Gastroesophageal sphincter (tissue), 4 donors: ENCODE data around the gene BRINP1. TPM values are rescaled to one million over a fixed set of nuclear protein-coding genes. Genes with fewer than 3 reads are reported as not detected.

Source experiments
- ATAC-seq: fragments of 150-250 bp; one replicate; pipeline ENCODE4 v1.9.1; 2016; ENCODE audit warnings: mild to moderate bottlenecking, moderate library complexity
- H3K27ac ChIP-seq, 4 donors: fragments of 200-600 bp; sonication (generic) in 3 of 4; 1 replicate in 3 of 4; 2 replicates in 1 of 4; pipeline ENCODE4 v1.5.1; 2016 to 2019
- H3K27me3 ChIP-seq: fragments of 200-600 bp; sonication (generic); one replicate; pipeline ENCODE4 v1.5.1; 2019
- H3K36me3 ChIP-seq, 2 donors: fragments of 200-600 bp; sonication (generic); one replicate each; pipeline ENCODE4 v1.5.1; 2019; ENCODE audit warnings: control low read depth in 1 of 2
- H3K4me1 ChIP-seq, 3 donors: fragments of 200-600 bp; sonication (generic); 1 replicate in 2 of 3; 2 replicates in 1 of 3; pipeline ENCODE4 v1.5.1; 2016 to 2019; ENCODE audit warnings: control low read depth in 2 of 3
- H3K4me3 ChIP-seq, 2 donors: fragments of 200-600 bp; sonication (generic); one replicate each; pipeline ENCODE4 v1.5.1; 2019; ENCODE audit warnings: mild to moderate bottlenecking in 1 of 2, moderate library complexity in 1 of 2
- H3K9me3 ChIP-seq, 3 donors: fragments of 200-600 bp; sonication (generic); one replicate each; pipeline ENCODE4 v1.5.1; 2017 to 2019; ENCODE audit warnings: control low read depth in 2 of 3
- CTCF ChIP-seq, 4 experiments: fragments of 200-600 bp in 2 of 4; fragments of 450-650 bp in 2 of 4; sonication (generic) in 1 of 4; IDR thresholded peaks; one replicate each; pipeline ENCODE4 v1.5.1; 2017 to 2019; ENCODE audit warnings: antibody characterized with exemption in 4 of 4, mild to moderate bottlenecking in 2 of 4, moderate library complexity in 2 of 4
- EP300 ChIP-seq: sonication (generic); formaldehyde crosslinking; IDR thresholded peaks from one replicate; pipeline ENCODE4 v1.6.1; 2017; ENCODE audit warnings: antibody characterized with exemption, mild to moderate bottlenecking
- POLR2A ChIP-seq, 2 donors: fragments of 450-650 bp; IDR thresholded peaks; one replicate each; pipeline ENCODE4 v1.6.1; 2017; ENCODE audit warnings: antibody characterized with exemption in 2 of 2, mild to moderate bottlenecking in 2 of 2, moderate library complexity in 1 of 2
- POLR2AphosphoS5 ChIP-seq: sonication (generic); formaldehyde crosslinking; IDR thresholded peaks from one replicate; pipeline ENCODE4 v1.6.1; 2017; ENCODE audit warnings: antibody characterized with exemption
- WGBS, 2 donors: methylation state at CpG; one replicate each; pipeline ENCODE4 v1.1.5; 2018; ENCODE audit warnings: low coverage in 1 of 2; 5-methylcytosine and 5-hydroxymethylcytosine counted together
- total RNA-seq, 4 donors: library from RNA; depleted of rRNA; stranded (reverse); fragments of >200 nt; gene quantifications; one replicate each; pipeline ENCODE4 v1.1.0, GENCODE V29; 2016

The BRINP1 gene
- total RNA-seq, 4 donors from 2014 or later = 0.27 TPM; not detected in 3

- H3K27me3 ChIP-seq = no peaks in the 10 kb centered on the region
- H3K4me1 ChIP-seq = peaks cover 0 to 15% (median 0%) of the 10 kb centered on the region in 3 donors
- ATAC-seq = no peak
- TF ChIP-seq POLR2AphosphoS5 (no peak), CTCF (IDR thresholded peaks at IDR 0.05) (no peak), POLR2A (IDR thresholded peaks at IDR 0.05) (no peak), EP300 (no peak)
- no peaks in the 10 kb centered on the region for H3K9me3 ChIP-seq
- no peaks in the 10 kb centered on the region for H3K36me3 ChIP-seq
- 63 to 93% methylated on average over 3 to 4 of the region's 4 CpGs for WGBS, 2 donors
- H3K27ac ChIP-seq = no peak overlapping the region
- no peak overlapping the region for H3K4me3 ChIP-seq
Measured at GRCh38 chr9:119221276-119221675, 148.0 kb downstream of the BRINP1 start.

- no peaks in the 10 kb centered on the region for H3K36me3 ChIP-seq
- TF ChIP-seq POLR2A (IDR thresholded peaks at IDR 0.05) = no peak
- TF ChIP-seq CTCF (IDR thresholded peaks at IDR 0.05) = no peak
- no peak for TF ChIP-seq EP300
- TF ChIP-seq POLR2AphosphoS5 = no peak
- no peak overlapping the region for H3K4me3 ChIP-seq
- 63 to 74% methylated on average over 4 to 6 of the region's 7 CpGs for WGBS, 2 donors
- no peaks in the 10 kb centered on the region for H3K27me3 ChIP-seq
- no peak for ATAC-seq
- no peak overlapping the region for H3K27ac ChIP-seq
- no peaks in the 10 kb centered on the region for H3K9me3 ChIP-seq
- H3K4me1 ChIP-seq = peaks cover 0 to 20% (median 0%) of the 10 kb centered on the region in 3 donors
Measured at GRCh38 chr9:119218293-119218692, 150.9 kb downstream of the BRINP1 start.

GRCh38 chr9:119216651-119217331, 152.4 kb downstream of the BRINP1 start:
- Histone ChIP-seq H3K27ac (peak overlapping the region in 3 of 4 donors; percentile 38 to 58 (median 43)), H3K4me3 (no peak overlapping the region)

GRCh38 chr9:119215651-119216050, 153.6 kb downstream of the BRINP1 start:
- Histone ChIP-seq H3K9me3 (no peaks in the 10 kb centered on the region), H3K27ac (no peak overlapping the region), H3K4me1 (peaks cover 0 to 20% (median 0%) of the 10 kb centered on the region in 3 donors), H3K36me3 (no peaks in the 10 kb centered on the region), H3K4me3 (no peak overlapping the region), H3K27me3 (no peaks in the 10 kb centered on the region)
- no peak for TF ChIP-seq POLR2AphosphoS5
- TF ChIP-seq POLR2A (IDR thresholded peaks at IDR 0.05) = no peak
- ATAC-seq = no peak
- 83% methylated on average over 2 of the region's 2 CpGs; no CpG with 5 or more reads in 1 of the 2 donors for WGBS, 2 donors

More at GRCh38 chr9:119216651-119217331, 152.4 kb downstream of the BRINP1 start:
- Histone ChIP-seq H3K27me3 (no peaks in the 10 kb centered on the region), H3K36me3 (no peaks in the 10 kb centered on the region), H3K9me3 (no peaks in the 10 kb centered on the region), H3K4me1 (peaks cover 0 to 20% (median 0%) of the 10 kb centered on the region in 3 donors)
- WGBS, 2 donors = 13 to 15% methylated on average over 7 to 8 of the region's 8 CpGs
- peak; percentile 82 for ATAC-seq
- no peak for TF ChIP-seq EP300
- TF ChIP-seq POLR2A (IDR thresholded peaks at IDR 0.05) = no peak
- TF ChIP-seq POLR2AphosphoS5 = no peak
- TF ChIP-seq CTCF (IDR thresholded peaks at IDR 0.05) = no peak

GRCh38 chr9:119213471-119213870, 155.8 kb downstream of the BRINP1 start:
- TF ChIP-seq POLR2AphosphoS5 (no peak), CTCF (IDR thresholded peaks at IDR 0.05) (no peak), EP300 (no peak), POLR2A (IDR thresholded peaks at IDR 0.05) (no peak)
- Histone ChIP-seq H3K27ac (no peak overlapping the region), H3K27me3 (no peaks in the 10 kb centered on the region), H3K4me1 (peaks cover 0 to 20% (median 0%) of the 10 kb centered on the region in 3 donors), H3K4me3 (no peak overlapping the region), H3K9me3 (no peaks in the 10 kb centered on the region), H3K36me3 (no peaks in the 10 kb centered on the region)
- ATAC-seq = no peak
- 6% methylated on average over 1 of the region's 1 CpG; no CpG with 5 or more reads in 1 of the 2 donors for WGBS, 2 donors
